Keratinocyte (primary cell): ENCODE results near the gene LRBA.

Source experiments
- EZH2 ChIP-seq: IDR thresholded peaks from one replicate; pipeline ENCODE4 v1.6.1; 2012; ENCODE audit warnings: inconsistent platforms, mild to moderate bottlenecking, low read length, moderate library complexity
- TF ChIP-seq, protein P1 (sequence below), 3 experiments: IDR thresholded peaks in 1 of 3; conservative IDR thresholded peaks in 1 of 3; optimal IDR thresholded peaks in 1 of 3; 2 replicates in 2 of 3; 3 replicates in 1 of 3; pipeline versions ENCODE3 to v1.5.1; 2011; ENCODE audit warnings: low read length in 3 of 3, mild to moderate bottlenecking in 3 of 3, moderate library complexity in 2 of 3, control low read depth in 1 of 3, inconsistent platforms in 1 of 3; ENCODE audit not compliant: insufficient read depth in 2 of 3; ENCODE audit errors: extremely low read depth in 1 of 3

DNA sequence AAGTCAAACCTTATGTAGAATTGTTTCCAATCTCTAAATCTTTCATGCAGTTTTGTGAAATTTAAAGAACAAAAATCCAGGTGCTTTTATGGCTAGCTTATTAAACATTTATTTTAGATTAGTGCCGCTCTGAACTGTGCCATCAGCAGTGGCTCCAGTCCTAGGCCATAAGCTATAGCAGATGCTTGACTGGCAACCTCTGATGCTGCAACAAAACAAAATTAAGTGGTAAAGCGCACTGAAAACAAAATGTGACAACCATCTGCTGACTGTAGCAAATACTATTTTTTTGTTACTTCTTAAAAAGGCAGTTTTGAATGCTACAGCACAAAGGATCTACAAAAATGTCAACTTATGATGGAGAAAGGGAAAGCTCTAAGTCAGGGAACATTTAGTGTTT, 699.4 kb downstream of the LRBA start:
- TF ChIP-seq, protein P1, sequence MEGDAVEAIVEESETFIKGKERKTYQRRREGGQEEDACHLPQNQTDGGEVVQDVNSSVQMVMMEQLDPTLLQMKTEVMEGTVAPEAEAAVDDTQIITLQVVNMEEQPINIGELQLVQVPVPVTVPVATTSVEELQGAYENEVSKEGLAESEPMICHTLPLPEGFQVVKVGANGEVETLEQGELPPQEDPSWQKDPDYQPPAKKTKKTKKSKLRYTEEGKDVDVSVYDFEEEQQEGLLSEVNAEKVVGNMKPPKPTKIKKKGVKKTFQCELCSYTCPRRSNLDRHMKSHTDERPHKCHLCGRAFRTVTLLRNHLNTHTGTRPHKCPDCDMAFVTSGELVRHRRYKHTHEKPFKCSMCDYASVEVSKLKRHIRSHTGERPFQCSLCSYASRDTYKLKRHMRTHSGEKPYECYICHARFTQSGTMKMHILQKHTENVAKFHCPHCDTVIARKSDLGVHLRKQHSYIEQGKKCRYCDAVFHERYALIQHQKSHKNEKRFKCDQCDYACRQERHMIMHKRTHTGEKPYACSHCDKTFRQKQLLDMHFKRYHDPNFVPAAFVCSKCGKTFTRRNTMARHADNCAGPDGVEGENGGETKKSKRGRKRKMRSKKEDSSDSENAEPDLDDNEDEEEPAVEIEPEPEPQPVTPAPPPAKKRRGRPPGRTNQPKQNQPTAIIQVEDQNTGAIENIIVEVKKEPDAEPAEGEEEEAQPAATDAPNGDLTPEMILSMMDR (optimal IDR thresholded peaks at IDR 0.05 in 1 of 3, IDR thresholded peaks at IDR 0.05 in 1 of 3, conservative IDR thresholded peaks at IDR 0.05 in 1 of 3; ENCODE audit: extremely low read depth in 1 of 3, insufficient read depth in 2 of 3, low read length in 3 of 3): no peak
- TF ChIP-seq EZH2: no peak
